PC-3 (cell line): ENCODE results near the gene COL6A2.

Experiments used
- CTCF ChIP-seq: fragments of 300-600 bp; sonication (generic); conservative IDR thresholded peaks from 2 replicates; pipeline ENCODE4 v1.5.1; 2017; ENCODE audit warnings: antibody characterized with exemption, low read depth, mild to moderate bottlenecking, low read length
- EZH2 ChIP-seq: fragments of 300-600 bp; sonication (generic); IDR thresholded peaks from one replicate; pipeline ENCODE4 v1.6.1; 2017; ENCODE audit warnings: antibody characterized with exemption, mild to moderate bottlenecking, low read length; ENCODE audit not compliant: unreplicated experiment

- TF ChIP-seq EZH2 (no peak), CTCF (no peak)
These were observed 29.6 kb downstream of the COL6A2 start for GRCh38 chr21:46127239-46128105.
